ENCODE data around the gene VWA7. TPM values are rescaled to one million over a fixed set of nuclear protein-coding genes. Genes with fewer than 3 reads are reported as not detected.
A peak's percentile ranks its signal among the peaks of the same experiment; 100 is the strongest.
"Not testable (repeated sequence)": the region's sequence is repeated elsewhere in the genome, so short reads cannot be mapped to it uniquely, and the experiment has no call there.

Gene VWA7
- polyA plus RNA-seq, 2 of the 4 experiments (the other 2 are of a cell fraction), result 1.1 TPM

GRCh38 chr6:31794866-31795615 lies 17.9 kb upstream of the VWA7 start:
- FAIRE-seq (no peak), DNase-seq (ENCODE audit: low read depth in 1 of 2, low spot score in 1 of 2) (peak in 1 of 2 experiments; percentile 25)
- TF ChIP-seq RARB (CRISPR knock-in tag; IDR thresholded peaks at IDR 0.05), result no peak
- no peak for TF ChIP-seq ATOH8 (CRISPR knock-in tag; IDR thresholded peaks at IDR 0.05; ENCODE audit: low read depth)
- no peak for TF ChIP-seq ZNF302 (CRISPR knock-in tag; IDR thresholded peaks at IDR 0.05)
- peak; percentile 27; the same call in 1 of the 2 replicates for TF ChIP-seq PHF8 (IDR thresholded peaks at IDR 0.05; ENCODE audit: borderline replicate concordance, low read depth)
- no peak for TF ChIP-seq POLR2AphosphoS2 (conservative IDR thresholded peaks at IDR 0.05; ENCODE audit: low read length)

GRCh38 chr6:31794294-31794865 lies 17.3 kb upstream of the VWA7 start:
- ATAC-seq (peak in 1 of 2 experiments; percentile 23; a peak in 2 of 6 replicates), DNase-seq (ENCODE audit: low read depth in 1 of 2, low spot score in 1 of 2) (no peak), FAIRE-seq (no peak)
- POLR2A ChIA-PET, result interaction anchor here (0.6 to 1.8 kb wide), 5 partner anchors 13 to 36 kb away, joined by 5 to 19 read pairs (median 6); partner anchors contain the start of genes HSPA1A, HSPA1B, HSPA1L and LSM2
- WGBS (ENCODE audit: missing lambda C conversion rate), result 7% methylated on average over 5 of the region's 7 CpGs
- CTCF ChIA-PET, result interaction anchor here (0.6 to 3.3 kb wide), 6 partner anchors 9 to 150 kb away, joined by 3 to 27 read pairs (median 6); partner anchors contain the start of genes CLIC1 and LSM2
- Histone ChIP-seq H3K4me3 (peak overlapping the region; percentile 97), H3K4me1 (peaks cover 23% of the 10 kb centered on the region; the same call in 2 of the 3 replicates), H3K9me3 (no peaks in the 10 kb centered on the region), H3K4me2 (peak overlapping the region; percentile 95), H3K27ac (peak overlapping the region; percentile 94 to 97)
- no peak for TF ChIP-seq BCL3 (IDR thresholded peaks at IDR 0.05)

More at GRCh38 chr6:31794866-31795615, 17.9 kb upstream of the VWA7 start:
- ChIA-PET CTCF (interaction anchor here (0.6 to 3.8 kb wide), 17 partner anchors 9 to 150 kb away, joined by 3 to 27 read pairs (median 6); partner anchors contain the start of genes CLIC1, HSPA1A, HSPA1B and HSPA1L), POLR2A (interaction anchor here (0.6 to 2.6 kb wide), 7 partner anchors 12 to 35 kb away, joined by 5 to 28 read pairs (median 9); partner anchors contain the start of genes HSPA1A, HSPA1B, HSPA1L and LSM2)
- peaks cover 23% of the 10 kb centered on the region; the same call in 2 of the 3 replicates for H3K4me1 ChIP-seq
- H3K4me3 ChIP-seq, result peak overlapping the region; percentile 97
- H3K27ac ChIP-seq, result peak overlapping the region; percentile 94 to 97
- no peaks in the 10 kb centered on the region for H3K9me3 ChIP-seq
- under 1% methylated on average over 25 of the region's 44 CpGs for WGBS (ENCODE audit: missing lambda C conversion rate)
- peak overlapping the region; percentile 95 for H3K4me2 ChIP-seq
- ATAC-seq, result peak; percentile 63 to 76

- Histone ChIP-seq H3K27ac (peak overlapping the region; percentile 94 to 97; a peak in 5 of 6 replicates), H3K4me2 (peak overlapping the region; percentile 95), H3K4me3 (peak overlapping the region; percentile 97; the same call in 2 of the 3 replicates), H3K4me1 (peaks cover 23% of the 10 kb centered on the region; the same call in 2 of the 3 replicates)
- not testable (repeated sequence) for H3K9me3 ChIP-seq; ATAC-seq; FAIRE-seq; DNase-seq (ENCODE audit: low read depth in 1 of 2, low spot score in 1 of 2)
- CTCF ChIA-PET, result interaction anchor here (0.6 kb wide), 1 partner anchor 70 kb away, joined by 3 read pairs; no protein-coding TSS in a partner anchor
- WGBS (ENCODE audit: missing lambda C conversion rate), result 89% methylated on average over 6 of the region's 6 CpGs
- POLR2A ChIA-PET, result interaction anchor here (0.7 kb wide), 1 partner anchor 66 kb away, joined by 5 read pairs; no protein-coding TSS in a partner anchor
Measured at GRCh38 chr6:31793927-31794245, 16.8 kb upstream of the VWA7 start.

- ChIA-PET CTCF (interaction anchor here (1.0 to 2.8 kb wide), 4 partner anchors 8 to 22 kb away, joined by 3 to 17 read pairs (median 6); partner anchors contain the start of gene LSM2), POLR2A (interaction anchor here (1.6 to 1.9 kb wide), 2 partner anchors 23 to 54 kb away, joined by 3 to 8 read pairs; partner anchors contain the start of genes HSPA1A and HSPA1L)
- no peak overlapping the region for H3K4me3 ChIP-seq
- FAIRE-seq (no peak), ATAC-seq (no peak), DNase-seq (ENCODE audit: low read depth in 1 of 2, low spot score in 1 of 2) (peak in 1 of 2 experiments; percentile 27)
- no peak for TF ChIP-seq TFCP2L1 (CRISPR knock-in tag; IDR thresholded peaks at IDR 0.05)
- TF ChIP-seq FOSL2 (IDR thresholded peaks at IDR 0.05), result no peak
- 0 out of 2 replicates have a peak, but pooled peaks have one; percentile 5 for TF ChIP-seq FOSL2 (CRISPR knock-in tag; IDR thresholded peaks at IDR 0.05)
- no peaks in the 10 kb centered on the region for H3K9me3 ChIP-seq
- H3K27ac ChIP-seq, result peak overlapping the region in 1 of 2 experiments; percentile 58; a peak in 3 of 6 replicates
- 82% methylated on average over 8 of the region's 12 CpGs for WGBS (ENCODE audit: missing lambda C conversion rate)
- H3K4me1 ChIP-seq, result peaks cover 23% of the 10 kb centered on the region; the same call in 2 of the 3 replicates
- no peak overlapping the region for H3K4me2 ChIP-seq
Measured at GRCh38 chr6:31792761-31793171, 15.6 kb upstream of the VWA7 start.
